GM18951 (cell line): ENCODE data around the gene RITA1.

Experiments used
- POLR2A ChIP-seq: IDR thresholded peaks from 4 replicates; pipeline ENCODE4 v1.6.1; 2011; ENCODE audit warnings: mild to moderate bottlenecking; ENCODE audit not compliant: insufficient read length, insufficient read depth; ENCODE audit errors: extremely low read depth
- in situ Hi-C: fragments of 300-500 bp; cut with MboI; formaldehyde crosslinking; loops from one replicate; pipeline ENCODE4 v1.12.0; 2022; ENCODE audit warnings: low sequenced_read_pairs, mixed read lengths, inconsistent platforms; ENCODE audit not compliant: unreplicated experiment

RITA1 gene

DNA sequence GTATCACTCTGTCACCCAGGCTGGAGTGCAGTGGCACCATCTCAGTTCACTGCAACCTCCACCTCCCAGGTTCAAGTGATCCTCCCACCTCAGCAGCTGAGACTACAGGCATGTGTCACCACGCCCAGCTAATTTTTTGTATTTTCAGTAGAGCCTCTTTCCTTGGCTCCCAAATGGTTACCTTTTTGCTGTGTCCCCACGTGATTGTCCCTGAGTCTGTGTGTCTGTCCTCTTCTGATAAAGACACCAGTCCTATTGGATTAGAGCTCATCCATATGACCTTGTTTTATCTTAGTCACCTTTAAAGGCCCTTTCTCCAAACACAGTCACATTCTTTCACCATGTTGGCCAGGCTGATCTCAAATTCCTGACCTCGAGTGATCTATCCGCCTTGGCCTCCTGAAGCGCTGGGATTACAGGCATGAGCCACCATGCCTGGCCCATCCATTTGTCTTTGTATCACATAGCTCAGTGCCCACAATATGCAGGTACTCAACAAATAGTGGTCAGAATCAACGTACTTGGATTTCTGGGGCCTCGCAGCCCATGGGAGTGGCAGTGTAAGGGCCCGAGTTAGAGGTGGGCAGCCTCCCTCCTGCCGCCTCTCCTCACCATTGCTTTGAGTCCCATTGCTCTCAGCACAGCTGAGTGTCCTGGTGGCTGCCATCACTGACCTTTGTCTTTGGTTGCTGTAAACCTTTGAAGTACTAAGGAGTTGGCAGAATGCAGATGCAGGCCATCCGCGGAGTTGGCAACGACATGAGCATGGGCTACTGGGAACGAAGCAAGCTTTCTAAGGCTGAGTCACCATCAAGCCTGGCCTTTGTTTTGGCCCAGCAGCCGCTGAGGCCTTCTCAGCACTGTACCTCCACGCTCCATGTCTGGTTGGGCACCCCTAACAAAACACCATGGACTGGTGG is 45.1 kb downstream of the RITA1 start:
- TF ChIP-seq POLR2A, result no peak
- in situ Hi-C loops, result no loop called here

- in situ Hi-C loops, result no loop called here
- no peak for TF ChIP-seq POLR2A
Observed at GRCh38 chr12:113231235-113232088, 45.9 kb downstream of the RITA1 start.

DNA sequence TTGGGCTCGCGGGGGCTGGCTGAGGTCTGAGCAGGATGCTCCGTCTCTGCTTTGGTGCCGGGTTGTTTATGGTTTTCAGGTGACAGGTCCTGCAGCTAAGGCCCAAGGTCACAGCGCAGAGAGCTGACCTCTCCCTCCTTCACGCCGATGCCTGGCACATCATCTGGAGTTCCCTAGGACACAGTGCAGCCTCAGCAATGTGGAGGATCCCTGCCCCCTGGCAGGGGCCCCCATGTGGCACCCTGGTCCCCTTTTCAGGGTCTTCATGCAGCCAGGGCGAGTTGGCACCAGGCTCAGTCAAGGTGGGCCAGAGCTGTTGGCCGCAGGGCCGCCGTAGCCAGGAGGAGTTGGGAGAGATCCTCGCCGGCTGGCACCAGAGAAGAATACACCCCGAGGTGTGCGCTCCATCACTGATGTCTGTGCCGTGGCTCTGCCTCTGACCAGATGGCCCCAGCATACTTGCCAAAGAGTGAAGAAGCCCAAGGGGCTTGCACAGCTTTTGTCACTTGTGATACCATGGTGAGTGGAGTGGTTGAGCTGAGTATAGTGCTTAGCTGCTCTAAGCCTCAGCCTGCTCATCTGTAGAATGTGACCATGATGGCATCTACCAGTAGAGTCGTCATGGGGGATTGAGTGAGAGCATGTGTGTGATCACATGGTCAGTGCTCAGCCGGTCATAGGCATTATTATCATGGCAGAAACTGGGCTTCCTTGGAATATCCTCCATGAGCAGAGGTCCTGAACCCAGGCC is 46.7 kb downstream of the RITA1 start:
- peak; percentile 15 for TF ChIP-seq POLR2A
- in situ Hi-C loops, result no loop called here

DNA sequence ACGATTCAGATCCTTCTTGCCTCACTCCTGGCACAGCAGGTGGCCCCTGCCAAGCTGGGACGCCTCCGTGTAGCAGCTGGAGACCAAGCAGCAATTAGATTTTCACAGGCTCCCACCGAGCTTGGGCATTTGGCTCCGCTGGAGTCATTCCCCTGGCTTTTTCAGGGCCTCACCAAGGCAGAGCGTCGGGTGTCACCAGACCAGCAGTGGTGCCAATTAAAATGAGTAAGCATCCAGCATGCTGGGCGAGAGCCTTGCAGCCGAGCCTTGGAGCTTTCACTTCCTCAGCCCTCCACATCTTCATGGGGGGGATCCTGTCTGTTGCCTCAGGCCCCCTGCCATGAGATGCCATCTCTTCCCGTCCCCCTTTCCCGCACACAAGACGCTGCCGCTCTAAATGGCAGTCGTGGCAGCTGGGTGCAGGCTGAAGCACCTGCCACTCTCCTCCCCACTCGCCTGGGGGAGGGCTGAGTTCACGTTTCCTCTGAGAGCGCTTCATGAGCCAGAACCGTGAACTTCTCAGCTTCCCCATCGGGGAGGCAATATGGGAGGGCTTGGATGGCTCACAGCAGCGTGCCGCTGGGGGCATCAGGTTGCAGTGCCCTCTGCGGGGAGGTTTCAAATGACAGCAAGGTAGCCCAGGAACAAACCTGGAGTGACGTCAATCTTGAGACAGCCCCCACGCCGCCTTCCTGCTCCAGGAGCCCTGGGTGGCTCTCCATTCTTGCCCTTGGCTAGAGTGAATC is 47.5 kb downstream of the RITA1 start:
- in situ Hi-C loops, result no loop called here
- TF ChIP-seq POLR2A, result peak; percentile 43

DNA sequence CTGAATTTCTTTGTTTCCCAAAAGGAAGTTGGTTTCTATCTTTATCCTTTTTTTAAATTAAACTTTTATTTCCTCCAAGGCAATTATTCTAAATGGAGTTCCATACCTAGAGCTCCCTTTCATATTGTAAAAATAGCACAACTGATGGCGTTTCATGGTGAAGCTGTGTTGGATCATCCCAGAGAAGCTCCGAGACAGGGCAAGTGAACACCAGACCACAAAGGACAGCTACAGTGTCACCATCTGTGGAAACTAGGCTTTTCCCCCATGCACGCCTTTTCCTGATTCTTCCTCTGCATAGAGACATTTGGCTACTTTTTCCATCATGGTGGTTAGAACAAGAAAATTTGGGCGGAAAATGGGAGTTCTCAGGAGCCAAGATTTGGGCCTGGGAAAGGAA is 48.4 kb downstream of the RITA1 start:
- TF ChIP-seq POLR2A, result no peak
- in situ Hi-C loops, result no loop called here

GRCh38 chr12:113234483-113234882 is 49.0 kb downstream of the RITA1 start:
- in situ Hi-C loops, result no loop called here
- no peak for TF ChIP-seq POLR2A

DNA sequence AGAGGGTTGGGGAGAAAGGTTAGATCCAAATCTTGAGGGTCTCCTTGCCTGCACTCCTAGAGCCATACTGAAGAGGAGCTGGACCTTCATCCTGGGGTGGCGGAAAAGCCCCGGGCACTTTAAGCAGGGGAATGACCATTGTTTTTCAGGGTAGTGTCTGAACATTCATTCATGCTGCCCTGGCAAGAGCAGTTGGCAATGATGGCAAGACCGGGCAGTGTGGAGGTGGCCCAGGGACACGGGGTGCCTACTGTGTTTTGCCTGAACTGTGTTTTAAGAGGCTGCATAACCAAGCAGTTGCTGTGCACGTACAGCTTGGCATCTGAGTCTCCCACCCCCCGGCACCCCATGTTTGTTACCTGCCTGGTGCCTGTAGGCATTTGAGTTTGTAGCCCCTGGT is 50.5 kb downstream of the RITA1 start:
- in situ Hi-C loops, result no loop called here
- TF ChIP-seq POLR2A, result no peak

DNA sequence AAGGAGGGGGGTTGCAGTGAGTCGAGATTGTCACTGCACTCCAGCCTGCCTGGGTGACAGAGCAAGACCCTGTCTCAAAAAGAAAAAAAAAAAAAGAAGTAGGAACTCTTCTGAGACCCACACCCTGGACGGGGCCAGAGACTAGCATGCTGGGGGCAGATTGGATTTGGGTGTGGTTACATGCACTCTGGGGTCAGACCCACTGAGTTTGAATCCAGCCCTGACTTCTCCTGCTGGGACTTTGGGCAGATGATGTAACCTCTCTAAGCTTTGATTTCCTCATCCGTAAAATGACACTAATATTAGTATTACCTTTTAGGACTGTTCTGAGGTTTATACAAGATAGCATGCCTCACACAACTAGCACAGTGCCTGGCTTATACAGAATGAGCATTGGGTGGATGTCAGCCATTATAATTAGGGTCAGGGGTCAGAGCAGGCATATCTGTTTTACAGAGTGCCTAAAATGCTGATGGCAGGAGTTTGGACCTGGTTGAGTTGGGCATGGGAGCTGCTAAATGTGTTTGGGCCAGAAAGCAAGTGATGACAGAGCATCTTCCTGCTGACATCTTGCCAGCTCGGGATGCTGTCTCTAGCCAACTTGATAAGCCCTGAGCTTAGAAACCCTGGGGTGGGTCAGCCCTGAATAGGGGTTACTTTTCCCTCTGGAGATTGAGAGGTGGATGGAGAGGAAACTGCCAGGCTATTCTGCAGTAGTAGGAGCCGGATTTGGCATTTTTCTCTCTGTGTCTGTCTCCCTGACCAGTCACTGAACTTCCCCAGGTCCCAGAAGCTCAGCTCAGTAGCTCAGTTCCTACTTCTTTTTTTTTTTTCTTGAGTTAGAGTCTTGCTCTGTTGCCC is 51.2 kb downstream of the RITA1 start:
- in situ Hi-C loops, result no loop called here
- no peak for TF ChIP-seq POLR2A

DNA sequence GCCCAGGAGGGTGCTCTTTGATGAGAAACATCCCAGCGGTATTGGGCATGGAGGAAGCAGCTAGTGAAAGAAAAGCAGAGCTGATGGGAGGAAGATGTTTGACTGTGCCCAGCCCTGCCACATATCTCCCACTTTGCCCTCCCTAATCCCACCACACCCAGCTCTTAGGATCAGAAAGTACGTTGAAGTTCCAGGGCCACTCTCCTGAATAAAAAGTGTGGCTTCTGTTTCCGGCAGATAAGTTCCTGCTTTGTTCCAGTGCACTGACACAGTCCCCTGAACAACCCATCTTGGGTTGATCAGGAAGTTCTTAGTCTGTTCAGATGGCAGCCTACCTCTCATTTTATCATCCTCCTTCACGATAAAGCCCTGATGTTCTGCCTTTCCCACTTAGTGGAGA is 52.2 kb downstream of the RITA1 start:
- in situ Hi-C loops, result no loop called here
- no peak for TF ChIP-seq POLR2A

DNA sequence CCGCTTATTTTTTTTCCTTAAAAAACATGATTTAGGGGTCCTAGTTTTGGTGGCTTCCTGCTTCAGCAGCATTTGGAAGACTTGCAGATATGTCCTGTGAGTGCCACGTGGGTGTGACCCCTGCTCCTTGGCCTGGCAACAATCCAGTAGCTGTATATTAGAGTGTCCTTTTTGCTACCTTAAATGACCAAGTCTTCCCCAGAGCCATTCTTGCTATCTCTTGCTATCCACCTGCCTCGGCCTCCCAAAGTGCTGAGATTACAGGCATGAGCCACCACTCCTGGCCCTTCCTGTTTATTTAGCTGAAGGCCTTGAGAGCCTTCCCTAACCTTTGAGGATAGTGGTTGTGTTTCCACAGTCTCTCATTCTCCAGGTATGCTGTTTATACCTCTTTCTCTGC is 52.8 kb downstream of the RITA1 start:
- in situ Hi-C loops, result no loop called here
- TF ChIP-seq POLR2A, result no peak

GRCh38 chr12:113239288-113239771 is 53.8 kb downstream of the RITA1 start:
- no peak for TF ChIP-seq POLR2A
- in situ Hi-C loops, result no loop called here
